ENCODE measurements around the gene CBARP.
A peak's percentile ranks its signal among the peaks of the same experiment; 100 is the strongest.

Gene CBARP, protein sequence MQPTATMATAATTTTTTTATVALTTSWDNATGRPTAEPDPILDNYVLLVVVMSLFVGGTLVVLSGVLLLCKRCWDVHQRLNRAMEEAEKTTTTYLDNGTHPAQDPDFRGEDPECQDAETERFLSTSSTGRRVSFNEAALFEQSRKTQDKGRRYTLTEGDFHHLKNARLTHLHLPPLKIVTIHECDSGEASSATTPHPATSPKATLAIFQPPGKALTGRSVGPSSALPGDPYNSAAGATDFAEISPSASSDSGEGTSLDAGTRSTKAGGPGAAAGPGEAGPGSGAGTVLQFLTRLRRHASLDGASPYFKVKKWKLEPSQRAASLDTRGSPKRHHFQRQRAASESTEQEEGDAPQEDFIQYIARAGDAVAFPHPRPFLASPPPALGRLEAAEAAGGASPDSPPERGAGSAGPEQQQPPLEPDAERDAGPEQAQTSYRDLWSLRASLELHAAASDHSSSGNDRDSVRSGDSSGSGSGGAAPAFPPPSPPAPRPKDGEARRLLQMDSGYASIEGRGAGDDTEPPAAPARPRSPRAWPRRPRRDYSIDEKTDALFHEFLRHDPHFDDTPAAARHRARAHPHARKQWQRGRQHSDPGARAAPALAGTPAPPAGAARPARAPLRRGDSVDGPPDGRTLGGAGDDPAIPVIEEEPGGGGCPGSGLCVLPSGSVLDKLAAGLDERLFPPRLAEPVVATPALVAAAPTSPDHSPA

DNA sequence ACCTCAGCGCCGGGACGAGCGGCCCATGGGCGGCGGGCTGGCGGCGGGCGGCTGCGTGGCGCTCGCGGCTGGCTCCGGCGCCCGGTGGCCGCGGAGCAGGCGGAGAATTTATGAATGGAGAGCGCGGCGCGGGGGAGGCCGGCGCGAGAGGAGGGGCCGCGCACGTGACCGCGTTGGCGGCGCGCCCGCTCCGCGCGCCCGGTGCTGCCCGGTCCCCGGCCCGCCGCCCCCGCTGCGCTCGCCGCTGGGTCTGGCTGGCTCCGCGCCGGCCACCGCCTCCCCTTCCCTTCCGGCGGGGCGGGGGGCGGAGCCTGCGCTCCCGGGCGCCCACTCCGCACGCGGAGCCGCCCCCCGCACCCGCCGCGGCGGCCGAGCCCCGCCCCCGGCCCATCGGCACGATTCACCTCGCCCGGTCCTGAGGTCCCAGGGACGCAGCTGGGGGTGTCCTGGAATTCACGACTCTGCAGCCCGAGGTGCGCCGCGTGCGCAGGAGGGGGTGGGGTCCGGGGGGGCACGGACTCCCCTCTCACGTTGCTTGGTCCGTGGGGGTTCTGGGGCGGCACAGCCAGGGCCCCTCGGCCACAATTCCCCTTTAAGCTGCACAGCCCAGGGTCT is at the start of gene CBARP:
Gene CBARP, minus strand, starts transcription at position 252 of the 615 bp plus-strand sequence. CDS start 1,905 bp downstream, outside the sequence.
- DNase-seq: no peak

DNA sequence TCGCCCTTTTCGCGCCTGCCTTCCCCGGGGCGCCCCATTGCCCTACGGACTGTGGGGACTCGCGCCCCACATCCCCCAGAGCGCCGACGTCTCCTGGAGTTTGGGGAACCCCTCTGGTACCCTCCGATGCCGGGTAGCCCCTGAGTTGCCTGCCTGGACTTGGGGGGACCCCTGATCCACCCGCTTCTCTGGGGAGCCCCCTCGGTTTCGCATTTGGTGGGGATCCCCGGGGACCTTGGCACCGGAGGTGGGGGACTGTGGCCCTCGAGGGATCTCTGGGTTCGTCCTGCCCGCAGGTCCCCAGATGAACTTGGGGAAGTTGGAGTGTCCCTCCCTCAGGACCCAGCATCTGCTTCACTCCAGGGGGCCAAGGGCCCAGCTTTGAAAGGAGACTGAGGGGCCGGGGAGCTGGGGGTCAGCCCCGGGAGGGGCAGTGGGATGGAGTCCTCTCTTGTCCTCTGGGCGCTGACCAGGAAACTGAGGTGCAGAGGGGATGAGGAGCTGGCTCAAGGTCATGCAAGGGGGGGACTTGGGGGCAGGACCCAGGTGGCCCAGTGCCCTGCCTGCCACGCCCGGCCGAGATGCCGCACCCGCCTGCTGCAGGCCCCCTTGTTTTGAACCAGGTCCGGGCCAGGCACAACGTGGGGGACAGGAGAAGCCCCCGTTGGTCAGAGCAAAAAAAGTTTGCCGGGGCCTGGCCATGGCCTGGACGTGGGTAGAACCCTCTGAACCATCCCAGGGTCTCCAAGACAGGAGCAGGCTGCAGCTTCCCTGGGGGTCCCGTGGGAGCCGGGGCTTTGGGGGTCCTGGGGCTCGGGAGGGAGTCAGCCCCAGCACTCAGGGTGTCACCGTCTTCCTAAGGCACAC is 48.9 kb upstream of the CBARP start:
- no peak for DNase-seq

DNA sequence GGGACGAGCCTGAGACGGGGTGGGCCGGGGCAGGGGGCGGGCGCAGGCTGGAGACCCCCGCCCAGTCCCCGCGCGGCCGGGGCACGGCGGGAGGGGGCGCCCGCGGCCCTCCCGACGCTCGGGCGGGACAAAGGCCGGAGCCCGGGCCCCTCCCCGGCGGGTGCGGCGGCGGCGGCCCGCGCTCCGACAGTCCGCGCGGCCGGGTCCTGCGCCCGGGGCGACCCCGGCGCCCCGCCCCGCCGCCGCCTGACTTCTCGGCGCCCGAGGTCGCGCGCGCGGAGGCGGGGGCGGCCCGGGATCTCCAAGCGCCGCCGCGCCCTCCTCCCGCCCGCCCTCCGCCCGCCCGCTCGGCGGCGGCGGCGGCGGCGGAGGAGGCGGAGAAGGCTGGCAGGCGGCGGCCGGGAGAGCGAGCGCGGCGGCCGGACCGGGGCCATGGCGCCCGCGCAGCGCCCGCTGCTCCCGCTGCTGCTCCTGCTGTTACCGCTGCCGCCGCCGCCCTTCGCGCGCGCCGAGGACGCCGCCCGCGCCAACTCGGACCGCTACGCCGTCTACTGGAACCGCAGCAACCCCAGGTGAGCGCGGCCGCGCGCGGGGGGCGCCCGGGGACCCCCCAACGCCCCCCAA is 48.0 kb upstream of the CBARP start, which contains the start of gene EFNA2:
Gene EFNA2, plus strand, starts transcription at position 137 of the 624 bp plus-strand sequence. Its CDS starts 296 bp downstream, at position 433.
- no peak for DNase-seq

DNA sequence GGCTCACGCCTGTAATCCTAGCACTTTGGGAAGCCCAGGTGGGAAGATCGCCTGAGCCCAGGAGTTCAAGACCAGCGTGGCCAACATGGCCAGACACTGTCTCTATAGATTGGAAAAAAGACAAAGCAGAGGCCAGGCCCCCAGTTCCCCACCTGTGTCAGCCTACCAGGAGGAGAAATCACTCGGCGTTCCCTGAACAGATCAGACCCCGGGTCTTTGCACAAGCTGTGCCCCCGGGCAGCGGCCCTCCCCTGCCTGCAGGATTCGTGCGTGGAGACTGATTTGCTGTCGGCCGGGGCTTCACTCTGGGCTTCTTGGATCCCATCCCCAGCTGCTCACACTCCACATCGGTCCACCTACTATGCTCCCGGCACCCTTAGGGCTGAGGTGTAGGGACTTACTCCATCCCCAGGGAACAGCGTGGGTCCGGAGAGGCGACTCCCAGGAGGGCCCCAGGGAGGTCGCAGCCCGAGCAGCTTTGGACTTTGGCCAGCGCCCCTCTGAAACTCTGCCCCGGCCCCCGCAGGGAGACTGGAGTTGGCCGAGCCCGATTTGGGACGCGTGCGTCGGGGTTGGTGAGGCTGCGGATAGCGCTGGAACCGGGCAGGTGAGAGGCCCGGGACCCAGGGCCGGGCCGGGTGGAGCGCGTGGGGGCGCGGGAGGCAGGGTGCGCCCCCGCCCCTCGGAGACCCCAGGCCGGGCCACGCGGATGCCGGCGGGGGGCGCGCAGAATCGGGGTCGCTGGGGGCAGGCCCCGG is 47.4 kb upstream of the CBARP start:
- DNase-seq: no peak

DNA sequence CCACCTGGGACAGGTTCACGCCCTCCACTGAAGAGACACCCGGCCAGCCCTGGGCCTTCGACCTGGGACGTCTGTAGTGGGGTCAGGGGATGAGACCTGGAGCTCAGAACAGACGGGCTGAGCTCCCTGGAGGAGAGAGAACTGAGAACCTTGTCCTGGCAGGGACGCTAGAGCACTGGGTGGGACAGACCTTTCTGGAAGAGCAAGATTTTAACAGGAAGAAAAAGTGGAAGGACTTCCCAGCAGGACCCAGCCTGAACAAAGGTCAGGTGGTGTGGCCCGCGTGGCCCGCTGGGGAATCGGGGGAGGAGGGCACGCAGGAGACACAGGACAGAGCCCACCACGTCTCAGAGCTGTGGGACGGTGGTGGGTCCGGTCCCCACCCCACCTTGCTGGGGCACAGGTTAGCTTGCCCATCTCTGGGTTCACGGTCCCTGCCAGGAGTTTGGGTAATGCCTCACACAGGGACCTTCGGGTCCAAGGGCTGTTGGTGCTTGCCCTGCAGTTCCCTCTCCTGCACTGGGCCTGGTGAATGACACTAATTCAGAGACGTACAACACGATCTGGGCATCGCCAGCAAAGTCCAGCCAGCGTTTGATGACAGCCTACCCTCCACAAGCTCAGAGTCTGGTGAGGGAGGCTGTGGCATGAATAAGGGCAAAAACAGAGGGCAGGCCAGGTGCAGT is 46.6 kb upstream of the CBARP start:
- DNase-seq: no peak

DNA sequence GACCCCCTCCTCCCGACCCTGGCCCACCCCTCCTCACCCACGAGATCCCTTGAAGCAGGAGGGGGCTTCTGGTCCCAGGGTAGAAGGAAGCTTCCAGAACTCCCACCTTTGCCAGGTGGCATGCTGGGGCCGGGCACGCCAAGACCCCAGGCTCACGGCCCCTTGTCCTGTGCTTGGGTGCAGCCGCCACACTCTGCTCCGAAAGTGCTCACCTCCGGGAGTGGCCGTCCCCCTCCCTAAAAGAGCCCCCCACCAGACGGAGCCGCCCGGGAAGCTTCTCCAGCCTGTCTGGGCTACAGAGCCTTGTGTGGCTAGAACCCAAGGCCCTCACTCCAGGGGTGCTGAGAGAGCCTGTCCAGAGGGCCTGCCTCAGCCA is 46.1 kb upstream of the CBARP start:
- DNase-seq: no peak

DNA sequence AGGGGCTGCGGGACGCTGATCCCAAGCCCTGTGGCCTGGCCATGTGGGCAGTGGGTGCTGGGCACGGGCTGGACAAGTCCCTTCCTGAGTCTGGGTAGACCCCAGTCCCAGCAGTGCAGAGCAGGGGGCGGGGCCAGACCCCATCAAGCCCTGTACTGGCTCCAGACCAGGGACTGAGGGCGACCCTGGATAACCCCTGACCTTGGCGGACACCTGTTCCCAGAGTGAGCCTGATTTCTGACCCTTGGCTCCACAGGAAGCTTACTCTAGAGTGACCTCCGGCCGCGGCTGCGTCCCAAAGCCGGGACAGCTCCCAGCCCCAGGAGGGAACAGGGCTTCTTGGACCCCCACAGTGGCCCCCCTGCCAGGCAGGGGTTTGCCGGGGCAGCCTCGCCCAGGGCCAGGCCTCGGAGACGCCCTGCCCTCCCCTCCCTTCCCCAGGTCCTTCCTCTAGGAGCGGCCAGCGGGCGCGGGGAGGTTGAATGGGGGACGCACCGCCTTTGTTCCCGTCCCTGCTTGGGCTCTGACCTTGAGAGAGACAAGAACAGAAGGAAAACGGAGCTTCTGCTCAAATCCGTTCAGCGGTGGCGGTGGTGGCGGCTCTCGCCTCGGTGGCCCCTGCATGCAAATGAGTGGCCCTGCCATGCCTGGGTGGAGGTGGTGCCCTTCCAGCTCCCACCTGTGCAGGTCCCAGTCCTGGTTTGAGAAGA is 45.6 kb upstream of the CBARP start:
- no peak for DNase-seq

DNA sequence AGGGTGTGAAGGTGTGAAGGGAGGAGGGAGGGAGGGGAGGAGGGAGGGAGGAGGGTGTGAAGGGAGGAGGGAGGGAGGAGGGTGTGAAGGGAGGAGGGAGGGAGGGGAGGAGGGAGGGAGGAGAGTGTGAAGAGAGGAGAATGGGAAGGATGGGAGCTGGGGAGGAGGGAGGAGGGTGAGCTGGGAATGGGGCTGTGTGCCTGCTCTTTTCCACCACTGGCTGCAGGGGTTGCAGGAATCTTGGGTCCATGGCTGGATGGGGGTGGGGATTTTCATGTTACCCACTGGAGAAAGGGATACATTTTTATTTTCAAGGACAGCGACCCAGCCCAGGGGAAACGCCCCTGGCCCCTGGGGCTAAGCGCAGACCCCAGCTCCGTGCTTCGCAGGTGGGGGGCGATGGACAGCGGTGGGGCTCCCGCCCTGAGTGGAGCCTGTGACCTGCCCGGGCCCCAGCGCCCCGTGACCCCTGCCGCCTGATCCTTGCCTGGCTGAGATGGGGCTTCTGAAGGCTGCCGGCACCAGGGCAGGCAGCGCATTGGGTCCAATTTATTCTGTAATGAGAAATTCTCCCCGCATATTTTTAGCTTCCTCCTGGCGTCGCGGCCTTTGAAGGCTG is 44.9 kb upstream of the CBARP start:
- DNase-seq: no peak

DNA sequence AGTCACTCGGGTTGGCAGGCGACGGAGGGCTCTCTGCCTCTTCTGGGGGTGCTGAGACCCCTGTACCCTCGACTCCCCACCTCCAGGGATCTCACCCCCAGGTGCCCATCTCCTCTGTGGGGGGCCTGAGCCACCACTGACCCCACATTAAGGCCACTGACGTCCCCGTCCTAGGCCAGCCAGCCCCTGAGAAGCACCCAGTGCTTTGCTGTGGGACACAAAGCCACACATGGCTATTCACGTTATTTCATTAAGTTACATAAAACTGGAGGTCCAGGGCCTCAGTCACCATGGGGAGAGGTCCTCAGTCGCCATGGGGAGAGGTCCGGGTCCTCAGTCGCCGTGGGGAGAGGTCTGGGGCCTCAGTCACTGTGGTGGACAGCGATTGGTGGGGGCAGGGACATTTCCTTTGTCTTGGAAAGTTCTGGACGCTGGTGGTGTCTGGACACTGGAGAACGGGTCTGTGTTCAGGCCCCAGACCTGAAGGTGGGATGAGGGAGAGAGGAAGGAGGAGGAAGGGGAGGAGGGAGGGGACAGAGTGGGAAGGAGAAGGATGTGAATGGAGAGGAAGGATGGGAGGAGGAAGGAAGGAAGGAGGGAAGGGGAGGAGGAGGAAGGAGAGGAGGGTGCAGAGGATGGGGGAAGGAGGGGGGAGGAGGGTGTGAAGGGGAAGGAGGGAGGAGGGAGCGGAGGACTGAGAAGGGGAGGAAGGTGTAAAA is 43.9 kb upstream of the CBARP start:
- DNase-seq: no peak

DNA sequence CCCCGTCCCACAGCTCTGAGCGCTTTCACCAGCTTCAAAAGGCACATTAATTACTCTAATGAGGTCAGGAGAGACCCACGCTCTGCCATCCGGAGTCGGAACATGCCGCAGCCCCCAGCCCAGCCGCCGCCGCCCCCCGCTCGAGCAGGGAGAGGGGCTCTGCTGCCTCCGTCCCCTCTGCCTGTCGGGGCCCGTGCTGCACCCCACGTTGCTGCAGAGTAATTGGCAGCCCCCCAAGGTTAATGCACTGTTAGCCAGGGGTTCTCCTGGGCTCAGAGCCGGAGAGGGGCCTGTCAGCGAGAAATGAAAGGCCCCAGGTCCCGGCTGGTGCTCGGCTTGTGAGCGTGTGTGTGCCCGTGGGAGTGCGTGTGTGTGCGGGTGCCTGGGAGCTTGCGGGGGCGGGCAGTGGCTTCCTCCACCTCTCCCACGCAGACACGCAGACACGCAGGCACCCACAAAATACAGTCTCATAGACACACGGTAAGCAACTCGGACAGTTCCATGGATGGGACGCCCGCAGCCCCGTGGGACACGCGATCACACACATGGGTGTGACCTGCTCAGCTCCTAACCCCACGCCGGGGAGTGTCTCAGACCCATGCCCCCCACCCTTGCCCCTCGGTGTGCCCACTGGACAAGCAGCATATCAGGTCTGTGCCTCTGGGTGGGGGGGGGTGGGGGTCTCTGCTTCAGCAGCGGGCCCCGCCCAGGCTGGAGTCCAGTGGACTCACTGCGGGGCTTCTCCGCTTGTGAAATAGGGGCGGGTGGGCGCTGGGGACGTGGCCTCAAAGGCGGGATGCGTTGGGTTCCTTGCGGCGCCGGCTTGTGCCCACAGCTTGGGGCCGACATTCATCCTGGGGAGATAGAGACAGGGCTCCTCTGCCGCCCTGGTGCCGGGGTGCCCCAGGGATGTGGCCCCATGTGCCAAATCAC is 43.1 kb upstream of the CBARP start:
- no peak for DNase-seq

DNA sequence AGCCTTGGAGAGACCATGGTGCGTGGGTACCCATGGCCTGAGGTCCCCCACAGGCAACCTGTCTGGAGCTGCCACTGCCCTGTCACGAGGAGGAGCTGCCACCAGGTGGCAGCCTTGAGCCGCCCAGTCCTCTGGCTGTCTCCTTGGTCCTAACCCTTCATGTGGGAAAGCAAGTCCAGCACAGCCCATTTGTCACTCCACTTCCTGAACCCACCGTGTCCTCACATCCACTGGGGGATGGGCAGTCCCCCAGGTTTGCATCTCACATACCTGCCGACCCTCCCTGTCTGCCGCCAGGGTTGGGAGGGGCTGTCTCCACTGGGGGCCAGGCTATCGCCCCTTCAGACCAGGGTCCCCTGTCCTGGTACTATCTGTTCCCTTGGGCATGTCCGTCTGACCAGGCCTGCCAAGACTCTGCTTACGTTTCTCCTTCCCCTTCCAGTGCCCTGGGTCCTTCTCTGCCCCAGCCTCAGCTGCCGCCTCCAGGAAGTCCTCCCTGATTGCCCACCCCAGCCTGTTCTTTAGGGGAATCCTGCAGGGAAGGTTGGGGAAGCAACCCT is 42.1 kb upstream of the CBARP start:
- peak; percentile 79 for DNase-seq

DNA sequence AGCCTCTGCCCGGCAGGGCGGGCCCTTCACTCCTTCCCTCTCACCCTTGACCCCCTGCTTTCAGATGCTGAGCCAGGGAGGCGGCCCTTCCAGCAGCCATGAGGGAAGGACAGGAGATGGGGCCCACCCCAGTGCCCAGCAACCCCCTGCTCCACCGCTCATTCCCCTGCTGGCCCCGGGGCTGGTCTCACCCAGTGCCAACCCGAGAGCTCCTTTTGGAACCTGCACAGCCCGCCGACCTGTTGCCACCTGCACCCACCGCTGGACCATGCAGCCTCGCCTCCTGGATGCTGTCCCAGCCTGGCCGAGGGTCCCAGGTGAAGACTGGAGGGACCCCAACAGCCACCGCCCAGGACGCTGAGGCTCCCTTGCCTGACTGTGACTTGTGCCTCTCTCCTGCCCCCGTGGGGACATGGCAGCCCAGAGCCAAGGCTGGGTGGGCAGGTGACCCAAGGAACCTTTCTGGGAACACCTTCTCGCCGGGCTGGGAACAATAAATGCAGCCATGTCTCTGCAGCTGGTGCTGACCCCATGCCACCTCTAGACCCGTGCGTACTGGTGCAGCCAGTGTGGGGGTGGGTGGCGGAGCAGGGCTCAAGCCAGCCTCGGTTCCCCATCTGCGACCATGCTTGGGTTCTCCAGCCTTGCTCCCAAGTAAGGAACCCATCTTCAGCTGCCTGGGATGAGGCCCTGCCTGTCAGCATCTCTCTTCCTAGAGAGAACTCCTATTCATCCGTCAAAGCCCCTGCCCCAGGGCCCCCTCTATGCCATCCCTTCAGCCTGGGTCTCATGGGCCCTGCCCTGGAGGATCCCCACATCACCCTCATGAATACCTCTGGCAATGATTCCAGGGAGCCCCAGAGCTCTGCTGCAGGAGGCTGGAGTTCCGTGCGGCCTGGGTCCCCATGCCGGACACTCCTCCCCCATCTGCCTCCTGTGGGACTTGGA is 41.2 kb upstream of the CBARP start:
- no peak for DNase-seq

DNA sequence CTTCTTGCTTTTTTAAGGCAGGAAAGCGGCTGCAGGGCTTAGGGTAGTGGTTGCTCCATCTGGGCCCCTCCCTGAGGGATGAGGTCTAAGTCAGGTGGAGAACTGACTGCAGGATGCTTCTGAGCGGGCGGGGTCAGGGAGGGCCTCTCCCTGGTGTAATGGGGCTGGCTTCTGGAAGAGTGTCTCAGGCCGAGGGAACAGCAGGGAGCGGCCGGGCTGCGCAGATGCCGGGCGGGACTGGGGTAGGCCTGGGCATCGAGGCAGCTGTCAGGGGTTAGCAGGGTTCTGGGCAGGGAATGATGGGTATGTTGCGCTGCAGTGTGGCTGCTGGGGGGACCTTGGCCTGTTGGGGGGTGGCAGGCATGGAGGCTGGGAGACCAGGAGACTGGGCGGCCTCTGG is 40.3 kb upstream of the CBARP start:
- DNase-seq: no peak

DNA sequence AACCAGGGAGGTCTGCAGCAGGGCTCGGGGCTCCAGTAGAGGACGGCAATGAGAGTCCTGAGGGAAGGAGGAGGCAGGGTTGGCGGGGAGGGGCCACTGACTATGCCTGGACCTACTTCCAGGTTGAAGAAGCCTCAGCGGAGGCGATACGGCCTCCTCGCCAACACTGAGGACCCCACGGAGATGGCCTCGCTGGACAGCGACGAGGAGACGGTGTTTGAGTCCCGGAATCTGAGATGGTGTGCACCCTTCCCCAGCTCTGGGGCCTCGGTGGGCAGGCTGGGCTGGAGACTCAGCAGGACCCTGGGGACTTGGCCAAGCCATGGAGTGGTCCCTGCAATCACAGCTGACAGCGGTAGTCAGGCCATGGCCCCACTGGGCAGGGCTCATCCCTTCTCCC is 39.3 kb upstream of the CBARP start:
- DNase-seq: no peak

DNA sequence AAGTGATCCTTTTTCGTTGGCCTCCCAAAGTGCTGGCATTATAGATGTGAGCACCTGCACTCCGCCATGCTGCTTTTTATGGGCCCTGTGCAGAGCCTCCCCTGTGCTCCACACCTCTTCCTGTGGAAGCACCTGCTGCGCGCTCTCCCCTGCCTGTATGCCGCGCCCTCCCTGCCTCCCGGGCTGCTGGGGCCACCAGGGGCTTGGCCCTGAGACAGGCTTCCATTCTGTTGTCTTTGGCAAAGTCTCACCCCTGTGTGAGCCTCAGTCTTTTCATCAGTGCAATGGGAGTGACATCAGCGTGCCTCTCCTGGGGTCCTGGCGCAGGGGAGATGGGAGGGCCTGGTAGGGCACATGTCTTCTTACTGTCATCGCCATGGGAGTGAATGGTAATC is 38.8 kb upstream of the CBARP start:
- DNase-seq: no peak

DNA sequence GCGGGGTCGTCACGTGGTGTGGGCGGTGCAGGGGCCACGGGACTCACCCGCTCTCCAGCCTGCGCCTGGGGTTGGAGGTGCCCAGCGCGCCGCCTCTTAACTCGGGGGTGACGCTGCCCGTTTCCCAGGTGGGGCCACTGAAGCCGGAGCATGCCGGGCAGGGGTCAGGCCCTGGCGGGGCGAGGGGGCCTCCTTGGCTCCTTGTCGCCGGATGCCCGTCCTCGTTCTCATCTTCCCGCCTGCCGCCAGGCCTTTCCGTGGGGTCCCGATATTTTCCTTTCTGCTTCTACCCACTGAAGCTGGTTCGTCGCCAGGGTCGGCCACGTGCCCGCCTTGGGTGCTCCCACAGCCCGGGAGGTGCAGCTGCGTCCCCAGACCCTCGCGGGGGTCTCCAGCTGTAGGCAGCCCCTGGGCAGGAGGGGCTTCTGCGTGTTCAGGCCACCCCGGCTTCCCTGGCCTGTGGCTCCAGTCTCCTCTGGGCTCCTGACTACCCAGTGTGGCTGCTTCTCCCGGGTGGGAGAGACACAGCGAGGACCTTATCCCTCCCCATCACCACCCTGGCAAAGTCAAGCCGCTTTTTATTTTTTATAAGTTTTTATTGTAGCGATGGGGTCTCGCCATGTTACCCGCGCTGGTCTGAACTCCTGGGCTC is 38.3 kb upstream of the CBARP start:
- DNase-seq: no peak
